Kidney epithelial cell (primary cell): Measurements from ENCODE around the gene ODC1. TPM values are rescaled to one million over a fixed set of nuclear protein-coding genes. Genes with fewer than 3 reads are reported as not detected.

ENCODE experiments used
- DNase-seq: peaks from one replicate; pipeline ENCODE4 v3.0.0-alpha.2; 2010; ENCODE audit warnings: low read depth
- H3K27me3 ChIP-seq: 2 replicates; pipeline ENCODE4 v1.6.0; 2011; ENCODE audit warnings: low read length; ENCODE audit not compliant: control insufficient read depth, insufficient read depth
- H3K36me3 ChIP-seq: 2 replicates; pipeline ENCODE4 v1.5.1; 2011; ENCODE audit warnings: low read length; ENCODE audit not compliant: control insufficient read depth, insufficient read depth
- H3K4me3 ChIP-seq: 2 replicates; pipeline ENCODE4 v1.5.1; 2011; ENCODE audit warnings: low read depth, mild to moderate bottlenecking, control low read depth, low read length
- total RNA-seq: library from RNA; depleted of rRNA; stranded (reverse); fragments of >200 nt; gene quantifications from 2 replicates; pipeline ENCODE4 v1.2.3, GENCODE V29; 2015
- TF ChIP-seq, protein P1 (sequence below): IDR thresholded peaks from 2 replicates; pipeline ENCODE4 v1.5.1; 2011; ENCODE audit warnings: mild to moderate bottlenecking, moderate library complexity, low read length, control low read depth, inconsistent platforms; ENCODE audit not compliant: insufficient read depth, poor library complexity, severe bottlenecking

Gene ODC1
- total RNA-seq, 1 donor from 2014 or later = 394 TPM

DNA sequence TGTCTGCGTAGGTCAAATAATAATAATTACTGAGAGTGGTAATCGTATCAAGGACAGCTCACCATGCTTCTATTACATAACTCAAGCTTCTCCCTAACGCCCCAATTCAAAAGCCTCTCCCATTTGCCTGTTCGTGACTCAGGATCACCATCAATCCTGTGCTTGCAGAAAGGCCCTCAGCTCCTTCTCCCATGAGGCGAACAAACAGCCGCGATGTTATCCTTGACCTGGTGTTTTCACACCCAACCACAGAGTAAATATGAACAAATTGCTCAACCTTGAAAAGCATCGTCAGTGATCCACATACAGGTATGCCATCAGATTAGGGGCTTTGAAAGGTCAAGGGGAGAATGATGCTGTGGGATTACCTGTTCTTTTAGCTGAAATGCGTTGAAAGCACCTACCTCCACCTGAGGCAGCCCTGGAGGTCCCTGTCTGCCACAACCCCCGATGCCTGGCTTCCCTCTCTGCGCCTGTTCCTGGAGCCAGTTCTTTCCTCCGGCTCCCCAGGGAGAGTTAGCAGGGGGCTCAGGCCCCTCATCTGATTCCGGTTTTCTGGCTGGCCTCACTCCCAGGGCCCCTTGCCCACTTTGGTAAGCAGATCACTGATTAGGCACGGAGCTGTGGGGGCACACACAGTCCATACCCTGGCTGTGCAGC is 39.1 kb upstream of the ODC1 start:
- Histone ChIP-seq H3K27me3 (no peaks in the 10 kb centered on the region), H3K4me3 (no peak overlapping the region), H3K36me3 (no peaks in the 10 kb centered on the region)
- TF ChIP-seq, protein P1, sequence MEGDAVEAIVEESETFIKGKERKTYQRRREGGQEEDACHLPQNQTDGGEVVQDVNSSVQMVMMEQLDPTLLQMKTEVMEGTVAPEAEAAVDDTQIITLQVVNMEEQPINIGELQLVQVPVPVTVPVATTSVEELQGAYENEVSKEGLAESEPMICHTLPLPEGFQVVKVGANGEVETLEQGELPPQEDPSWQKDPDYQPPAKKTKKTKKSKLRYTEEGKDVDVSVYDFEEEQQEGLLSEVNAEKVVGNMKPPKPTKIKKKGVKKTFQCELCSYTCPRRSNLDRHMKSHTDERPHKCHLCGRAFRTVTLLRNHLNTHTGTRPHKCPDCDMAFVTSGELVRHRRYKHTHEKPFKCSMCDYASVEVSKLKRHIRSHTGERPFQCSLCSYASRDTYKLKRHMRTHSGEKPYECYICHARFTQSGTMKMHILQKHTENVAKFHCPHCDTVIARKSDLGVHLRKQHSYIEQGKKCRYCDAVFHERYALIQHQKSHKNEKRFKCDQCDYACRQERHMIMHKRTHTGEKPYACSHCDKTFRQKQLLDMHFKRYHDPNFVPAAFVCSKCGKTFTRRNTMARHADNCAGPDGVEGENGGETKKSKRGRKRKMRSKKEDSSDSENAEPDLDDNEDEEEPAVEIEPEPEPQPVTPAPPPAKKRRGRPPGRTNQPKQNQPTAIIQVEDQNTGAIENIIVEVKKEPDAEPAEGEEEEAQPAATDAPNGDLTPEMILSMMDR = no peak
- DNase-seq = no peak

DNA sequence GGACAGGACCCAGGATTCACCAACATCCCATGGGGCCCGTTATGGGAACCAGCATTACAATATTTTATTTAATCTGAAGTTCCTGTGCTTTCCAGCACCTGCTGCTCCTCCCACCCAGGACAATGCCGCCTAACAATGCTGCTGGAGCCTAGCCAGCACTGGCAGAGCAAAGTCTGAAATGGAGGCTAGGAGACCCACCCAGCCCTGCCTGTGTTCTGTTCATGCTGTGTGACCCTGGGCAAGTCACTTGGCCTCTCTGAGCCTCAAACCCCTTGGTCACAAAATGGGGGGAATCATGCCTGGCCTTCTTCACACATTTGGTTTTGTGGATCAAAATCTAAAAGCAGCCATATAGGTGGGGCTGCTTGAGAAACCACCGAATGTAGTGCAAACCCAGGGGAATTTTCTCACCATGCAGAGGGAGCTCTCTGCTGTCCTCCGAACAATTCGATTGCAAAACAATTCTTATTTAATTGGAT is 38.5 kb upstream of the ODC1 start:
- Histone ChIP-seq H3K36me3 (no peaks in the 10 kb centered on the region), H3K27me3 (no peaks in the 10 kb centered on the region), H3K4me3 (no peak overlapping the region)
- TF ChIP-seq, protein P1 = no peak
- DNase-seq = no peak

DNA sequence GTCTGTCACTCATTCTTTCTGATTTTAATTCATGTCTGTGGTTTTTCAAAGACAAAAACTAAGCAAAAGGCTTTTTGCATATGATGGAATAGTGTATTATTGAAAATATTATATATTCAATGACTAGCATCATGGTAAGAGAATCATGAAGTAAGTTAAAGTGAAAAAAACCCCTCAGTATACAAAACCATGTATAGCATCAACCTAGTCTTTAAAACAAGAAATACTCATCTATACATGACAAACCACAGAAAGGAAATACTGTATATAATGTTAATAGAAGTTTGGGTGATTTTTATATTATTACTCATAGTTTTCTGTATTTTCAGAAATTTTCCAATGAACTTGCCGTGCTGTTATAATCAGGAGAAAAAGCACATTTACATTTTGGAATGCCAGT is 38.0 kb upstream of the ODC1 start:
- no peak overlapping the region for H3K4me3 ChIP-seq
- TF ChIP-seq, protein P1 = no peak
- H3K27me3 ChIP-seq = no peaks in the 10 kb centered on the region

DNA sequence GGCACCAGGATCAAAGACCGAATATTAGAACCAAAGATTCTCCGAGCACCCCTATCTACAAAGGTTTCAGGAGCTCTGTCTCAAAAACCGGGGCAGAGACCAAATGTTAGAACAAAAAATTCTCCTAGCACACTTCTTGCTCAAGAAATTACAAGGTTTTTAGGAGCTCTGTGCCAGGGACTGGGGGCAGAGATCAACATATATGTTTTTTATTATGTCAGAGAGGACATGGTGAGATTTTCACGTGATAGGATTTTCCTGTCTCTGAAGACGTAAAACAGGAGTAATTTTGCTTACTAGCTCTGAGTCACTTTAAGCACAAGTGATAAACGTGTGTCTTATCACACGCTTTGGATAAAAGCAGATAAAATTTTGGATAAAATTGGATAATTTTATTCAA is 34.8 kb upstream of the ODC1 start:
- Histone ChIP-seq H3K4me3 (no peak overlapping the region), H3K36me3 (no peaks in the 10 kb centered on the region), H3K27me3 (no peaks in the 10 kb centered on the region)
- DNase-seq = no peak
- TF ChIP-seq, protein P1 = no peak

More for the DNA sequence above, 38.0 kb upstream of the ODC1 start:
- H3K36me3 ChIP-seq = no peaks in the 10 kb centered on the region
- no peak for DNase-seq

DNA sequence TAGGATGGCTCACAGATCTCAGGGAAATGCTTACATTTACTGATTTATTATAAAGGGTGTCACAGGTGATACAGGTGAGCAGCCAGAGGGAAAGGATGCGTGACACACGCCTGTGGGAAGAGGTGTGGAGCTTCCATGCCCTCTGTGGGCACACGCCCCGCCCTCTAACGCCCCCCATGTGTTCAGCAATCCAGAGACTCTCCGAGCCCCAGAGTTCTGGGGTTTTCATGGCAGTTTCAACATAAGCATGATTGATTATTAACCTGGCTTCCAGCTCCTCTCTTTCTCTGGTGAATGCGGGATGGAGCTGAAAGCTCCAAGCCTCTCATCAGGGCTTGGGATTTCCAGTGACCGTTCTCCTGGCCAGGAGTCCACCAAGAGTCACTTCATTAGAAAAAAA is 34.3 kb upstream of the ODC1 start:
- TF ChIP-seq, protein P1 = no peak
- no peaks in the 10 kb centered on the region for H3K36me3 ChIP-seq
- no peak overlapping the region for H3K4me3 ChIP-seq
- no peak for DNase-seq
- no peaks in the 10 kb centered on the region for H3K27me3 ChIP-seq

DNA sequence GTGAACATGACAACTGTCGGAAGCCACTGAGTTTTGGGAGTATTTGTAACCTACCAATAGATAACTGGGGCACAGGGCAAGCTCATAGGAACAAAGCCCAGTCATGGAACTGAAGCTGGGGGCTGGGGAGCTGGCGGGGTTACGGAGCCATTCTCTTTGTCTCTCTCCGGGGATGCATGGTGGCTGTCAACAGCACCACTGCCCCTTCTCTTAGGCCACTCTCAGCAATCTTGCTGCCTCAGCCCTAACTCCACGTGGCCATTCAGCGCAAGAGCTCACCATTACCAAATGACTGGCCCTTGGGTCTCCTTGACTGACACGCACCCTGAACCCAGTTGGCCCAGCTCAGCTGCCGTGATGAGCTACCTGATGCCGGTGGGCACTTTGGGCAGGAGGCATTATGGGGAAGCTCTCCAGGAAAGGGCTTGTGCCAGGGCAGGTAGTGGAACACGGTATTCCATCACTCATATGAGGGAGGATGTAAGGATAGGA is 33.6 kb upstream of the ODC1 start:
- TF ChIP-seq, protein P1 = no peak
- DNase-seq = no peak
- H3K4me3 ChIP-seq = no peak overlapping the region
- no peaks in the 10 kb centered on the region for H3K36me3 ChIP-seq
- no peaks in the 10 kb centered on the region for H3K27me3 ChIP-seq
